HG03439 (cell line): ENCODE results near the gene CARS1.
"Not testable (repeated sequence)": the region's sequence is repeated elsewhere in the genome, so short reads cannot be mapped to it uniquely, and the experiment has no call there.

Source experiments
- ATAC-seq: cut with Tn5 transposase; IDR thresholded peaks from one replicate; pipeline ENCODE4 v1.9.1; 2021; ENCODE audit warnings: mild to moderate bottlenecking, moderate library complexity; ENCODE audit not compliant: unreplicated experiment

The CARS1 gene

DNA sequence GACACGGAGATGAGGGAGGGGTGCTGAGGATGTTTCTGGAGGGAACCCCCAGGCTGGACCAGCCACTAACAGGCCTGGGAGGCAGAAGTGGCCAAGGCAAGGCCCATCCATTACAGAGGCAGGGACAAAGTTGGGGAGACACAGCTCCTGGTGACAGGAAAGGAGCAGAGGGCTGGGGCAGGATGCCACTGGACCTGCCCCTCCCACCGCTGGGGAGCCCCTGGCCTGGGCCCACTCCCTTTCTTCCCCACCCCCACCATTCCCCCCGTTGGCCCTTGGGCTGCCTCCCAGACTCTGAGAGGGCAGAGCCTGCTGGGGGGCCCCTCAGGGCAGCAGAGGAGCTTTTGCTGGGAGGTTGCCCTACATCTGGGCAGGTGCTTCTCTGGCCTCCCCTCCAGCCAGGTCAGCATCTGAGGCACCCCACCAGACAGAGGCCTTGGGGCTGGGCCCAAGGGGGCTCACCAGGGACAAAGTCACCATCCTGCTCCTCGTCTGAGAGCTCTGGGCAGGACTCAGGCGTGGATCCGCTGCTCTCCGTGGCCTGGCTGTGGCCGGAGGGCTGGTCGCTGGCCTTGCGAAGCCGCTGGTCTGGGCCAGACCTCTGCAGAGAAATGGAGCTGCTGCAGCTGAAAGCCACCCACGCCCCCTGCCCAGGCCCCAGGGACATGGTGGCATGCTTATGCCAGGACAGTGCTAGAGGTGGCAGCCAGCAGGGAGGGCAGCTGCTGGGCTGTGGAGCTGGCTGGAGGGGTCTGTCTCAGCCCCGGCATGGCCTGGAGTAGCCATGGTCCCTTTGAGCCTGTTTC, 33.1 kb upstream of the CARS1 start:
- ATAC-seq, result no peak

DNA sequence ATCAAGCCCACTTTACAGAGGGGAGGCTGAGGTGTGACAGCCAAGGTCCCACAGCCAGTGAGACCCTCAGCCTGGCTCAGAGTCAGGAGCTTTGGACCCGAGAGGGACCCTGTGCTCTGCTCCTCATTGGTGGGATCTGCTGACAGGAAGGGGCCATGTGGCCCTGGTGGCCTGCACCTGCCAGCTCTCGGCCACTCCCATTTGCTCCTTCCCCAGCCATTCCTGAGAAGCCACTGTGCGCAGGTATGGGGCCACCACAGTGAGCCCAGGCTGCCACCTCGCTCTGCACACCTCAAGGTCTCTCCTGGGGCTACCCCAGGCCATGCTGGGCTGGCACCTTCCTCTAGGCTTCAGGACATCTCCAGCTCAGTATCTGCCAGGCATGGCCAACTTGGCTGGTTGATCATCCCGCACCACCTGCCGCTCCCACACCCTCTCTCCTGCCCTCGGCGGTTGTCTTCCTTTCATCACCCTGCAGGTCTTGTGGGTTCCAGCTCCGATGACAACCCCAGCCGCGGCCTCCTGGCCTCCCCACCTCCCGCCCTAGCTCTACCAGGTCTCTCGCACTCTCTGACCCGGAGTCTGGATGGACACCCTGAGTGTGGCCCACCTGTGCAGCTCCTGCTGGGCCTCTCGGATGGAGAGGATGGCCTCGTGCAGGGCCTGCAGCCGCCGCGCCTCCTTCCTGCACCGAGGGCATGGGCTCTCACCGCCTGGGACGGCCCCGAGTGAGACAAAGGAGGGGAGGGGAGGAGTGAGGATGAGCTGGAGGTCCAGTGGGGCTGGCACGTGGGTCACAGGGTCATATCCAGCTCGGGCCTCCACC, 32.2 kb upstream of the CARS1 start:
- ATAC-seq, result no peak

DNA sequence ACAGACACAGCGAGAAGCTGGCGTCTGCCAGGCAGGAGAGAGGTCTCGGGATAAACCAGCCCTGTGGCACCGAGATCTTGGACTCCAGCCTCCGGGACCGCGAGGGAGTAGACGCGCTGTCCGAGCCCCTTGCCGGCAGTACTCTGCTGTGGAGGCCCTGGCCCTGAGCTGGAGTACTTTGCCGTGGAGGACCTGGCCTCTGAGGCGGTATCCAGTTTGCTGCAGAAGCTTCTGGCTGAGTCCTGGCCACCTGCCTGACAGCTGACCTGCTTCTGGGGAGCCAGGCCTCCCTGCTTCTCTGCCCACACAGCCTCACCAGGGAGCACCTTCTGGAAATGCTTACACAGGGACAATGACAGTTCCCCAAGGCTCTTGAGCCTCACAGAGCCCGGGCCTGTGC, 31.6 kb upstream of the CARS1 start:
- ATAC-seq, result no peak

DNA sequence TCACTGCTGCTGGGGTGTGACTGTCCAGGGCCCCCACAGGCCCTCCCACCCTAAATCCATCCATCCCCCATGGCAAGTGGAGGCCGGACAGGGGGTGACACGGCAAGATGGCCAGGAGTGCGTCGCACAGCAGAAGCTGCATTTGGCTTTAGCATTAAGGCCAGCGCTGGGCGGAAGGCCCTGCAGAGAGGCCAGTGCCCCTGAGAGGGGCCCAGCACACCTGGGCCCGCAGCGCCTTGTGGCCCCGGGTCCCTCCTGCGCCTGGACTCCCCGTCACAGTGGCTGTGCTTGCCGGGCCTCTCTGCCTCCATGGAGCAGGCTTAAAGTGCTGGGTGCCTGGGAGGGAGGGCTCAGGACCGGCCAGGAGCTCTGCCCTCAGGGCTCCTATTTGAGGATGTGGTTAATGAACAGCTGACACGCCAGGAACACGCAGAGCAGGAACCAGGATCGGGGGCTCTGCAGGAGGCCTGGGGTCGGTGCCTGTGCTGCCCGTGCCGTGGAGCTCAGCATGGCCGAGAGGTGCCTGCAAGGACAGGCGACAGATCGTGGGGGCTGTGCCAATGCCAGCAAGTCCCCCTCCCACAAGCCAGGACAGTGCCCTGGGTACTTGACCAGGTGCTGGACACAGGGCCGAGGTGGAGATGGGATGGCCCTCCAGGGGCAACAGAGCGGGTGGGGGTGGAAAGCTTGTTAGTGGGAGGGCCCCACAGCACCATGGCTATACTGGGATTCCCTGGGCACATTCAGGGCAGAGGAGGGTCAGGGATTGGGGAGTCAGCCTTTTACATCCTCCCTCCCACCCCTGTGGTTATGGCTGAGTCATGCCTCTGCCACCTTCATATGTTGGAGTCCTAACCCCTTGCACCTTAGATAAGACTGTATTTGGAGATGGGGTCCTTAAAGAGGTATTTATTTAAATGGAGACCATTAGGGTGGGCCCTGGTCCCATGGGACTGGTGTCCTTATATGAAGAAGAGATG, 30.9 kb upstream of the CARS1 start:
- ATAC-seq, result no peak

DNA sequence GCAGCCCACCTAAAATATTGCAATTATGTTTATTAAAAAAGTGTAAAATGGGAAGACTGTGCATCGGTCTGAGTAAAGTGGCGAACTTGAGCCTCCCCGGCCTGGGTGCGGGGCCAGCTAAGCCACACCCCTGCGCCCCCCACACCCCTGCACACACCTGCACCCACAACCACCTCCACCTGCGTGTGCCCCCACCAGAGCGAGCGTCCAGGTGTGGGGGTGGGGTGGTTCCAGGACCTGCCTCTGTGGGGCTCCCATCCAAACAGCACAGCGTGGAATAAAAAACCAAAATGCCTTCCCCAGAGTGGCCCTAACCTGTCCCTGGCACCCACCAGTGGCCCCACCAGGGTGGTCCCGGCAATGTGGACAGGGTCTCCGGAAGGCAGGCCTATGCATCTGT, 30.1 kb upstream of the CARS1 start:
- ATAC-seq, result no peak

DNA sequence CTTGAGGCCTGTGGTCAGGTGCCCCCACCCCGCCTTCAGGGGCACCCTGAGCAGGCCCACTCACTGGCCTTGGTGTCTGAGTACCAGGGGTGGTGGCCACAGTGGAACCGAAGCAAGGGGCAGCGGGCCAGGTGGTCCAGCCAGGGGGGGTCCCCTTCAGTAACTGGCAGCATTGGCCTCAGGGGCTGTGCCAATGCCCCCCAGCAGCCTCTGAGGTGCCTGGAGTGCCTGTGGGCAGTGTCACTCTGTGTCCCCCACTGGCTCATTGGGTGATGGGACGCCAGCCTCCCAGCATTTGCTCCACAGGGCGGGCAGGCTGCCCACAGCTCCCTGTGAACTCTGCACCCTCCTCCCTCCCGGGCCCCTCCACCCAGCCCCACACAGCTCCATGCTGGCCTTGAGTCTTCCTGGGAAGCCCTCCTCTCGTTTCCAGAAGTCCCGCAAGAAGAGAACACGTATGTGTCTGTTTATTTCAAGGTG, 29.5 kb upstream of the CARS1 start:
- ATAC-seq, result no peak

DNA sequence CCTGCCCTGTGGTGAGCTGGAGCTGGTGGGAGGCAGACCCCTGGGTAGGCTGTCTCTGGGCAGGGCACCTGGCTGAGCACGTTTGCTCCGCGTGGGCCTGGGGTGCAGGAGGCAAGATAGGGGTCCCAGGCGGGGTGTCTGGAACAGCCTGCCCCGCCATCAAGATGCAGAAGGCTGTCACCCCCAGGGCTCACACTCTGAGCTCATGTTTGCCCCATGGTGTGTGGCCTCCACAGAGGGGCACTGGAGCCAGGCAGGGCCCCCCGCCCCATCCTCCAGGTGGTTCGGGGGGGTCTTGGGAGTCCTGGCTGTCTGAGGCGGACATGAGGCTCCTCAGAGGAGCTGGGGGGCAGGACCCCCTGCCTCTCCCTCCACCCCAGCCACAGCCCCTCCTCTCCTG, 28.9 kb upstream of the CARS1 start:
- ATAC-seq, result no peak

DNA sequence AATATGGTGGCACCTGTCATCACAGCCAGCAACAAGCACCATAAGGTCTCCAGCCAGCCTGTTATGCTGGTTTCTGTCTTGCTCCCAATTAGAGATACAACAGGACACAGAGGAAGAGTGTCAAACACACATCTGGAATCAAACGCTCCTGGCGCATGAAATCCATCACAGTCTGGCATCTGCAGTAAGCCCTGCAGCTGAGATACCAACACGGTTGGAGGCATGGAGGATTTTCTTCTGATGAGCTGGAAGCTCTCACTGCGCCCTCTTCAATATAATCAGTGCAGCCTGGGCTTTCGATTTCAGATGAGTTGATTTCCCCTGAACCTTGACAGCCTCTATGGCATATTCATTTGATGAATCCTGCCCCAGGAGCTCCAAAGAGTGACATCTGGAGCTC, 27.8 kb upstream of the CARS1 start:
- ATAC-seq, result no peak

DNA sequence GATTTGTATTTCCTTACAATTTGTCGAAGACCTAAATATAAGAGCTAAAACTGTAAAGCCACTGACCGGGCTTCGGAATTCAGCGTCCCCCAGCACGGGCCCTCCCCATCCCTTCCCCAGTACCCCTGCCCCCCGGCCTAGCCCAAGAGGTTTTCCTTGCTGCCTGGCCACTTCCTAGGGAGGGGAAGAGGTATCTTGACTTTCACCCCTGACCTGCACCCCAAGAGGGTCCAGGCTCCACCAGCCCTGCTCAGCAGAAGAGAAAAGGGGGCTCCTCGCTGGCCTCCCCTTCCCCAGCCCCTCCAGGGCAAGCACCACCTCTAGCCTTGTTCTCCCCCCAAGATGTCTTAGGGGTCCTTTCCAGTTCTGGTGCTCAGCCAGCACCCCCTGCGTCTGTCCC, 26.1 kb upstream of the CARS1 start:
- no peak for ATAC-seq

DNA sequence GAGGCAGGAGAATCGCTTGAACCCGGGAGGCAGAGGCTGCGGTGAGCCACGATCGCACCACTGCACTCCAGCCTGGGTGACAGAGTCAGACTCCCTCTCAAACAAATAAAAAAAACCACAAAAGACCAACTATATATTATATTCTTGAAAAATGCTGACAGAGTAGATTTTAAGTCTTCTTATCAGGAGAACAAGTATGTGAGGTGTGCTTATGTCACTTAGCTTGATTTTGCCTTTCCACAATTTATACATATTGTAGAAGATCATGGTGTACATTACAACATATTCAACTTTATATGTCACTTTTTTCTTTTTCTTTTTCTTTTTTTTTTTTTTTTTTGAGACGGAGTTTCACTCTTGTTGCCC, 24.1 kb upstream of the CARS1 start:
- no peak for ATAC-seq

DNA sequence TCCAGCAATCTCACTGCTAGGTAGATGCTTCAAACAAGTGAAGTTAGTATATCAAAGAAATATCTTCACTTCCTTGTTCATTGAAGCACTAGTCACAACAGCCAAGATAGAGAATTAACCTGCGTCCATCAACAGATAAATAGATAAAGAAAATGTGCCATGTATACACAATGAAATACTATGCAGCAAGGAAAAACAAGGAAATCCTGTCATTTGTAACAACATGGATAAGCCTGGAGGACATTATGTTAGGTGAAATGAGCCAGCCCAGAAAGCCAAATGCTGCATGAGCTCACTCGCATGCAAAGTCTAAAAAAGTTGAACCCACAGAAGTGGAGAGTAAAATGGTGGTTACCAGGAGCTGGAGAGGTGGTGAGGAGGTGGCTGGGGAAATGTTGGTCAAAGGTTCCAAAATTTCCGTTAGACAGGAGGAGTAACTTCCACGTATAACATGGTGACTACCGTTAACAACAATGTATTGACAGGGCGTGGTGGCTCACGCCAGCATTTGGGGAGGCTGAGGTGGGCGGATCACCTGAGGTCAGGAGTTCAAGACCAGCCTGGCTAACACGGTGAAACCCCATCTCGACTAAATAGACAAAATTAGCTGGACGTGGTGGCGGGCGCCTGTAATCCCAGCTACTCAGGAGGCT, 23.6 kb upstream of the CARS1 start:
- ATAC-seq, result no peak

DNA sequence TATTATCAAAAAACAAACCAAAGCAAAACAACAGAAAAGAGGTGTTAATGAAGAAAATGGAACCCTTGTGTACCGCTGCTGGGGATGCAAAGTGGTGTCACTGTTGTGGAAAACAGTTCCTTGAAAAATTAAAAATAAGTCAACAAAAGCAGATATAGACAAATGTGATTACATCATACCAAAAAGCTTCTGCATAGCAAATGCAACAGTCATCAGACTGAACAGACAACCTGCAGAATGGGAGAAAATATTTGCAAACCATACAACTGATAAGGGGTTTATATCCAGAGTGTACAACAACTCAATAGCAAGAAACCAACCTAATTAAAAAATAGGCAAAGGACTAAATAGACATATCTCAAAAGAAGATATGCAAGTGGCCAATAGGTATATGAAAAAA, 22.9 kb upstream of the CARS1 start:
- no peak for ATAC-seq

DNA sequence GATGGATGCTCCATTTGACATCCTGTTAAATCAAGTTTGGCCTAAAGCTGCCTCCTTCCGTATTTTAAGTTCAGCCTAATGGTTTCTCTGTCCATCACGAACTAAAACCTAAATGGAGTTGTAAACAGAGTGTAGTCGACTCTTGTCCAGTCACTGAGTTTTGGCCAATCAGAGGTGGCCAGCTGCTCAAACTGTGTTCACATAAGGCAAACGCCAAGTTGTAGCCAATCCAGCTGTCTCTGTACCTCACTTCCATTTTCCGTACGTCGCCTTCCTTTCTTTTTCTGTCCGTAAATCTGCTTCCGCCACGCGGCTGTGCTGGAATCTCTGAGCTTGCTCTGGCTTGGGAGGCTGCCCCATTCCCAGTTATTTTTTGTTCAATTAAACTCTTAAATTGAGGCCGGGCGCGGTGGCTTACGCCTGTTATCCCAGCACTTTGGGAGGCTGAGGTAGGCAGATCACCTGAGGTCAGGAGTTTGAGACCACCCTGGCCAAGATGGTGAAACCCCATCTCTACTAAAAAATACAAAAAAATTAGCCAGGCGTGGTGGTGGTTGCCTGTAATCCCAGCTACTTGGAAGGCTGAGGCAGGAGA, 20.7 kb upstream of the CARS1 start:
- ATAC-seq, result no peak

DNA sequence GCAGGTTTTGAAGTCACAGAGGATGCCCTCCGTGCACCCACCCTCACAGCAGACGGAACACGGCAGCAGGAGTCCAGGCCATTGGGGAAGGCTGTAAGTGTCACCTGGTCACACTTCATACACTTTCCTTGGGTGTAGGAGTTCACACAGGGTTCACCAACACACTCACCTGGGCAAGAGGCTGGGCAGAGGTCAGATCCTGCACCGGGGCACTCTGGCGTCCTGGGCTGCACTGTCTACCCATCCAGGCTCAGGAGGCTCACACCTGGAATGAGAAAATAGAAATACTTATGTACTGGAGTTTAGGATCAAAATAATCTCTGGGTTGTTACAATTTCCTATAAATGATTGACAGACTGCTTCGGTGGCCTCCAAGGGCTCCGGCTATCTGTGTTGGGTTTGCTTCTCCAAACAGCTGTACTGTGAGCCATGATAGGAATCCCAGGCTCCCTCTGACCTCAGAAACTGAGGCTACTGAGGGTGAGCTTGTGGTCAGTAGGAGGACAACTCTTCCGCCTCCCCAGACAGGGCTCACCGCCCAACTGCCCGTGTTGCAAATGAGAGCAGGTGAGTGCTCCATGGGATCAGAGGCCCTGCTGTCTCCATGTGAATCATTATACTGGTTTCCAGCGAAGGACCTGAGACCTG, 20.1 kb upstream of the CARS1 start:
- ATAC-seq, result no peak

DNA sequence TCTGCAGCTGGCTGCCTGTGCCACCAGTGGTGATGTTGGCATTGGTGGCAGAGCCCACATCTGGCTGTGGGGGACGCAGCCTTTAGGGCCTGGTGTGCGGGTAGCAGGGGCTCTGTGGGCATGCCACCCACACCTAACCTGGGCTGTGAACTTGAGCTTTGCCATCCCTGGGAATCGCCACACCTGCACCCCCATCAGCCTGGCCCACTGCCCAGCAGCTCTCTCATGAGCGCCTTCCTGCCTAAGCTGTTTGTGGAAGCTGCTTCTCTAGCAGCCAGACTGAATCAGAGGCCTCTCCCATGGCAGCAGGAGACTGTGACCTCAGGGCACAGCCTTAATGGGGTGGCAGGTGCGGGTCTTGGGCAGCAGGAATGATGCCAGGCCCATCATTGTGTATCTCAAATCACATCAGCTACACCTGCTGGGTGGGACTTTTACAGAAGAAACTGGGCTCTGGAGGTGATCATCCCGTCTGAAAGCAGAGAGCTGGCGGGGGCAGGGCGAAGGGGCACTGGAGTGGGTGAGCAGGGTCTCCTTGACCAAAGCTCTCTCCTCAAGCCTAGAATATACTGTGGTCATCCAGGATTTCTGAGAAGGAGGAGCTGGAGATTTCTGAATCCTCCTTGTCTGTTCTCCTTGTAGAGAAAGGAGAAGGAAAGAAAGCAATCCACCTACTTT, 17.8 kb upstream of the CARS1 start:
- ATAC-seq, result no peak

DNA sequence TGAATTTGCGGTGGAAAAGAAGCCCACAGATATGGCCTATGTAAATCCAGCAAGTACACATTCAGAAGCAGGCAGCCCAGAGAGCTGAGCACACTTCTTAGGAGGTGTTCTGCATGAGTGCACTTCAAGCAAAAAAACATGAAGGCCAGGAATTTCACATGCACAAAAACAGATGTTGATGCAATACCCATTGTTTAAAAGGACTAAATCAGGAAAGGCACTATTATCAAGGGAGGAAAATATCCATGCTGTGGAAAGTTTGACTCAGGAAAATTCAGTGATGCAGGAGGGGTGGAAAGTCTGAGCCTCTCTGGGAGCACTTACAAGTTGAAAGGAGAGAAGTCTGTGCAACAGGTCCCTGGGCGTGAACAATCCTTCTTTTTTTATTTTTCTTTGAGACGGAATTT, 15.8 kb upstream of the CARS1 start:
- ATAC-seq, result no peak

DNA sequence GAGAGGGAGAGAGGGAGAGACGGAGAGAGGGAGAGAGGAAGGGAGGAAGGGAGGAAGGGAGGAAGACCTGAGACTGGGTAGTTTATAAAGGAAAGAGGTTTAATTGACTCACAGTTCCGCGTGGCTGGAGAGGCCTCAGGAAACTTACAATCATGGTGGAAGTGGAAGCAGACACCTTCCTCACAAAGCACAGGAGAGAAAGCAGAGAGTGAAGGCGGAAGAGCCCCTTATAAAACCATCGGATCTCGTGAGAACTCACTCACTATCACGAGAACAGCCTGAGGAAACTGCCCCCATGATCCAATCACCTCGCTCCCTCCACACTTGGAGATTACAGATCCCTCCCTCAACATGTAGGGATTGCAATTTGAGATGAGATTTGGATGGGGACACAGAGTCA, 12.2 kb upstream of the CARS1 start:
- no peak for ATAC-seq

DNA sequence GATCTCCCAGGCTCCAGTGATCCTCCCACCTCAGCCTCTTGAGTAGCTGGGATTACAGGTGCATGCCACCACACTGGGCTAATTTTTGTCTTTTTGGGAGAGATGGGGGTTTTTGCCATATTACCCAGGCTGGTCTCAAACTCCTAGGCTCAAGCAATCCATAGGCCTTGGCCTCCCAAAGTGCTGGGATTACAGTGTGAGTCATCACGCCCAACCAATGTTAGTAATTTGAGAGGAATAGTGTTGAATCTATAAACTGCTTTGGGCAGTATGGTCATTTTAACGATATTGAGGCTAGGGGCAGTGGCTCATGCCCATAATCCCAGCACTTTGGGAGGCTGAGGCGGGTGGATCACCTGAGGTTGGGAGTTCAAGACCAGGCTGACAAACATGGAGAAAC, 9.1 kb upstream of the CARS1 start:
- ATAC-seq, result not testable (repeated sequence)

DNA sequence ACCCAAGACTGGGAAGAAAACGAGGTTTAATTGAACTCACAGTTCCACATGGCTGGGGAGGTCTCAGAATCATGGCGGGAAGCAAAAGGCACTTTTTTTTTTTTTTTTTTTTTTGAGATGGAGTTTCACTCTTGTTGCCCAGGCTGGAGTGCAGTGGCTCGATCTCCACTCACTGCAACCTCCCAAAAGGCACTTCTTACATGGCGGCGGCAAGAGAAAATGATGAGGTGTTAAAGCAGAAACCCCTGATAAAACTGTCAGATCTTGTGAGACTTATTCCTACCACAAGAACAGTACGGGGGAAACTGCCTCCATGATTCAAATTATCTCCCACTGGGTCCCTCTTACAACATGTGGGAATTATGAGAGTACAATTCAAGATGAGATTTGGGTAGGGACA, 7.5 kb upstream of the CARS1 start:
- not testable (repeated sequence) for ATAC-seq
